CD14-positive monocyte (primary cell): Measurements from ENCODE around the gene BAHCC1. TPM values are rescaled to one million over a fixed set of nuclear protein-coding genes. Genes with fewer than 3 reads are reported as not detected.

Experiments
- DNase-seq, 3 donors: peaks; one replicate each; pipeline ENCODE4 v3.0.0-alpha.2; 2011 to 2022
- H2AFZ ChIP-seq: 2 replicates; pipeline ENCODE4 v1.6.0; 2012; ENCODE audit warnings: mild to moderate bottlenecking, low read depth, low read length, inconsistent platforms; ENCODE audit not compliant: insufficient read depth, poor library complexity, severe bottlenecking
- H3K27ac ChIP-seq, 2 donors: 1 replicate in 1 of 2; 2 replicates in 1 of 2; pipeline ENCODE4 v1.5.1; 2012 to 2013; ENCODE audit warnings: low read length in 2 of 2, control low read depth in 1 of 2, inconsistent platforms in 1 of 2, low read depth in 1 of 2, mild to moderate bottlenecking in 1 of 2
- H3K27me3 ChIP-seq, 2 donors: one replicate each; pipeline versions ENCODE4 v1.6.0 to v1.6.1; 2011 to 2013; ENCODE audit warnings: low read length in 2 of 2; ENCODE audit not compliant: control insufficient read depth in 2 of 2, insufficient read depth in 2 of 2
- H3K36me3 ChIP-seq, 2 donors: replicated peaks in 1 of 2; 1 replicate in 1 of 2; 2 replicates in 1 of 2; pipeline versions ENCODE4 v1.5.1 to v1.6.1; 2012 to 2013; ENCODE audit warnings: low read length in 2 of 2, control low read depth in 1 of 2, inconsistent platforms in 1 of 2, mild to moderate bottlenecking in 1 of 2; ENCODE audit not compliant: insufficient read depth in 2 of 2, control insufficient read depth in 1 of 2
- H3K4me1 ChIP-seq, 2 donors: 1 replicate in 1 of 2; 2 replicates in 1 of 2; pipeline versions ENCODE4 v1.5.1 to v1.6.1; 2012 to 2013; ENCODE audit warnings: low read length in 2 of 2, control low read depth in 1 of 2, inconsistent platforms in 1 of 2, mild to moderate bottlenecking in 1 of 2, moderate library complexity in 1 of 2; ENCODE audit not compliant: insufficient read depth in 2 of 2, control insufficient read depth in 1 of 2
- H3K4me2 ChIP-seq: replicated peaks from 2 replicates; pipeline ENCODE3; 2012; ENCODE audit warnings: low read length, moderate library complexity, mild to moderate bottlenecking; ENCODE audit not compliant: poor library complexity, severe bottlenecking; ENCODE audit errors: extremely low read depth
- H3K4me3 ChIP-seq, 3 experiments: fragments of 200-600 bp in 1 of 3; sonication (generic) in 1 of 3; replicated peaks in 1 of 3; 1 replicate in 2 of 3; 2 replicates in 1 of 3; pipeline ENCODE4 v1.5.1; 2011 to 2013; ENCODE audit warnings: low read length in 3 of 3, mild to moderate bottlenecking in 3 of 3, control low read depth in 2 of 3, low read depth in 2 of 3, inconsistent platforms in 1 of 3, moderate library complexity in 1 of 3
- H3K79me2 ChIP-seq: 2 replicates; pipeline ENCODE4 v1.6.0; 2012; ENCODE audit warnings: mild to moderate bottlenecking, control low read depth, inconsistent platforms, low read length, moderate library complexity; ENCODE audit not compliant: insufficient read depth
- H3K9ac ChIP-seq: 2 replicates; pipeline ENCODE4 v1.6.0; 2017; ENCODE audit warnings: low read length, mild to moderate bottlenecking; ENCODE audit not compliant: insufficient read depth, poor library complexity, severe bottlenecking
- H3K9me3 ChIP-seq, 2 donors: replicated peaks in 1 of 2; 1 replicate in 1 of 2; 2 replicates in 1 of 2; pipeline versions ENCODE4 v1.5.1 to v1.6.1; 2012 to 2013; ENCODE audit warnings: low read length in 2 of 2, control low read depth in 1 of 2; ENCODE audit not compliant: control insufficient read depth in 1 of 2, insufficient read depth in 1 of 2
- H4K20me1 ChIP-seq: 2 replicates; pipeline ENCODE4 v1.6.0; 2012; ENCODE audit warnings: mild to moderate bottlenecking, low read length, control low read depth, moderate library complexity; ENCODE audit not compliant: insufficient read depth
- H3K27ac Mint-ChIP-seq, 7 donors: one replicate each; pipeline ENCODE4 v1.8.0; 2020; ENCODE audit warnings: mild to moderate bottlenecking in 7 of 7, mixed read lengths in 7 of 7, moderate library complexity in 6 of 7, inconsistent platforms in 2 of 7
- H3K27me3 Mint-ChIP-seq, 3 donors: one replicate each; pipeline ENCODE4 v1.8.0; 2021 to 2022; ENCODE audit warnings: low read depth in 3 of 3, mild to moderate bottlenecking in 3 of 3, mixed read lengths in 3 of 3, moderate library complexity in 3 of 3, inconsistent platforms in 1 of 3
- H3K36me3 Mint-ChIP-seq, 2 donors: one replicate each; pipeline ENCODE4 v1.8.0; 2020; ENCODE audit warnings: mixed read lengths in 2 of 2, inconsistent platforms in 1 of 2, mild to moderate bottlenecking in 1 of 2
- H3K4me1 Mint-ChIP-seq: one replicate; pipeline ENCODE4 v1.8.0; 2020; ENCODE audit warnings: mild to moderate bottlenecking, mixed read lengths
- H3K4me3 Mint-ChIP-seq, 2 donors: one replicate each; pipeline ENCODE4 v1.8.0; 2020; ENCODE audit warnings: mild to moderate bottlenecking in 2 of 2, mixed read lengths in 2 of 2, moderate library complexity in 1 of 2
- H3K9me3 Mint-ChIP-seq, 7 donors: one replicate each; pipeline ENCODE4 v1.8.0; 2020 to 2022; ENCODE audit warnings: mixed read lengths in 7 of 7, mild to moderate bottlenecking in 6 of 7, moderate library complexity in 6 of 7, inconsistent platforms in 2 of 7
- CTCF ChIP-seq: fragments of 200-600 bp; IDR thresholded peaks from one replicate; pipeline ENCODE4 v1.8.0; 2022; ENCODE audit warnings: antibody characterized with exemption, mild to moderate bottlenecking
- WGBS: methylation state at CpG from one replicate; pipeline ENCODE4 v1.1.5; 2013; ENCODE audit warnings: missing lambda C conversion rate; ENCODE audit not compliant: insufficient coverage; 5-methylcytosine and 5-hydroxymethylcytosine counted together
- intact Hi-C, 2 donors: fragments of 100-400 bp; cut with micrococcal nuclease; formaldehyde crosslinking; loops; one replicate each; pipeline versions ENCODE4 v1.15.0 to v1.15.1; 2023
- polyA plus RNA-seq, 3 donors: library from polyadenylated mRNA; depleted of rRNA in 1 of 3; unstranded in 2 of 3; stranded (reverse) in 1 of 3; fragments of 300-500 nt in 2 of 3; fragments of >200 nt in 1 of 3; fragmentation: Illumina TruSeq in 2 of 3; gene quantifications; 1 replicate in 2 of 3; 2 replicates in 1 of 3; pipeline ENCODE4 v1.2.3, GENCODE V29; 2012 to 2021

BAHCC1 gene
- polyA plus RNA-seq, 3 donors = 0.11 to 8.8 (median 0.27) TPM

DNA sequence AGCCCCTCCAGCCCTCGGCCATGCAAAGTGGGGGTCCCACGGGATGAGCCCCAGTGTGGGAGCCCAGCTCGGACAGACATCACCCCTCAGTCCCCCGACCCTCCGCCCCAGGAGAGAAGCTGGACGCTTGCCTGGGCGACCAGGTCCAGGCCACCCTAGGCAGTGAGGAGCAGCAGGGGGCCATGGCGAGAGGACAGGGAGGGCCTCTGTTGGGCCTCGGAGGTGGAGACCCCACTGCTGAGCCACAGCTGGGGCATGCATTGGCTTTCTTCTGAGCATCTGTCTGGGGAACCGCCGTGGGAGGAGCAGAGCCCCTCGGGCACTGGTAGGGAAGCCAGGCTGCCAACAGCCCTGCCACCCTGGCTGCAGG is 104.3 kb downstream of the BAHCC1 start:
- H3K4me3 Mint-ChIP-seq = no peak overlapping the region
- Histone ChIP-seq H3K36me3 (no peaks in the 10 kb centered on the region), H3K27ac (no peak overlapping the region), H3K27me3 (peaks cover 0 to 9% of the 10 kb centered on the region in 2 donors), H3K4me3 (no peak overlapping the region), H2AFZ (no peak overlapping the region), H3K4me1 (no peaks in the 10 kb centered on the region), H3K79me2 (no peaks in the 10 kb centered on the region), H3K9ac (no peak overlapping the region), H3K9me3 (no peaks in the 10 kb centered on the region), H4K20me1 (no peaks in the 10 kb centered on the region), H3K4me2 (no peak overlapping the region)
- H3K27ac Mint-ChIP-seq = no peak overlapping the region
- H3K27me3 Mint-ChIP-seq = peaks cover 27 to 60% (median 34%) of the 10 kb centered on the region in 3 donors
- peaks cover 3% of the 10 kb centered on the region for H3K4me1 Mint-ChIP-seq
- 91% methylated on average over 12 of the region's 12 CpGs for WGBS
- intact Hi-C loops = no loop called here
- no peak for TF ChIP-seq CTCF
- peaks cover 0 to 2% (median 0%) of the 10 kb centered on the region in 7 donors for H3K9me3 Mint-ChIP-seq
- DNase-seq = no peak
- H3K36me3 Mint-ChIP-seq = no peaks in the 10 kb centered on the region

GRCh38 chr17:81500047-81500446 is 104.8 kb downstream of the BAHCC1 start:
- Mint-ChIP-seq H3K9me3 (peaks cover 0 to 2% (median 0%) of the 10 kb centered on the region in 7 donors), H3K4me1 (peaks cover 1% of the 10 kb centered on the region), H3K27ac (no peak overlapping the region), H3K27me3 (peaks cover 26 to 60% (median 33%) of the 10 kb centered on the region in 3 donors), H3K4me3 (no peak overlapping the region), H3K36me3 (no peaks in the 10 kb centered on the region)
- no peak overlapping the region for H2AFZ ChIP-seq
- no peaks in the 10 kb centered on the region for H4K20me1 ChIP-seq
- H3K4me3 ChIP-seq = no peak overlapping the region
- intact Hi-C loops = no loop called here
- H3K4me1 ChIP-seq = no peaks in the 10 kb centered on the region
- H3K79me2 ChIP-seq = no peaks in the 10 kb centered on the region
- no peak overlapping the region for H3K27ac ChIP-seq
- DNase-seq = no peak
- H3K9ac ChIP-seq = no peak overlapping the region
- no peak overlapping the region for H3K4me2 ChIP-seq
- no peaks in the 10 kb centered on the region for H3K9me3 ChIP-seq
- no peaks in the 10 kb centered on the region for H3K36me3 ChIP-seq
- WGBS = 78% methylated on average over 7 of the region's 7 CpGs
- no peak for TF ChIP-seq CTCF
- peaks cover 0 to 6% of the 10 kb centered on the region in 2 donors for H3K27me3 ChIP-seq
